Neural cell (in vitro differentiated cells): ENCODE measurements around the gene LRRK1. TPM values are rescaled to one million over a fixed set of nuclear protein-coding genes. Genes with fewer than 3 reads are reported as not detected.

Source experiments
- H2AFZ ChIP-seq: fragments of 200-600, 300-800 bp; sonication (generic), shearing (Covaris generic); 2 replicates; pipeline ENCODE4 v1.6.0; 2014; ENCODE audit warnings: low read depth, mild to moderate bottlenecking, antibody characterized with exemption, low read length, moderate library complexity
- H3F3A ChIP-seq: fragments of 200-600 bp; shearing (Covaris generic); 2 replicates; pipeline ENCODE4 v1.6.1; 2016; ENCODE audit warnings: mild to moderate bottlenecking, moderate library complexity, mixed read lengths, antibody characterized with exemption, low read length; ENCODE audit not compliant: insufficient read depth, poor library complexity, severe bottlenecking
- H3K27ac ChIP-seq: fragments of 200-600, 300-800 bp; sonication (generic), shearing (Covaris generic); 2 replicates; pipeline ENCODE4 v1.5.1; 2014; ENCODE audit warnings: mild to moderate bottlenecking, low read length, moderate library complexity
- H3K27me3 ChIP-seq: fragments of 300-800, 200-600 bp; sonication (generic), shearing (Covaris generic); 2 replicates; pipeline ENCODE4 v1.6.0; 2014; ENCODE audit warnings: mild to moderate bottlenecking, low read depth, low read length, moderate library complexity; ENCODE audit not compliant: insufficient read depth
- H3K36me3 ChIP-seq: fragments of 300-800, 200-600 bp; sonication (generic), shearing (Covaris generic); 2 replicates; pipeline ENCODE4 v1.5.1; 2014; ENCODE audit warnings: mild to moderate bottlenecking, antibody characterized with exemption, low read length, moderate library complexity; ENCODE audit not compliant: insufficient read depth
- H3K4me2 ChIP-seq: fragments of 300-800, 200-600 bp; sonication (generic), shearing (Covaris generic); 2 replicates; pipeline ENCODE4 v1.6.0; 2014; ENCODE audit warnings: mild to moderate bottlenecking, low read length
- H3K4me3 ChIP-seq: fragments of 300-800, 200-600 bp; sonication (generic), shearing (Covaris generic); 2 replicates; pipeline ENCODE4 v1.5.1; 2014; ENCODE audit warnings: mild to moderate bottlenecking, low read length, moderate library complexity
- H3K79me2 ChIP-seq: fragments of 200-600 bp; shearing (Covaris generic); replicated peaks from 2 replicates; pipeline ENCODE4 v1.6.0; 2014; ENCODE audit warnings: mild to moderate bottlenecking, low read length, moderate library complexity; ENCODE audit not compliant: insufficient read depth
- H3K9ac ChIP-seq: fragments of 300-800, 200-600 bp; sonication (generic), shearing (Covaris generic); 2 replicates; pipeline ENCODE4 v1.6.1; 2016; ENCODE audit warnings: mild to moderate bottlenecking, low read length, mixed read lengths
- H3K9me2 ChIP-seq: fragments of 200-600 bp; shearing (Covaris generic); 2 replicates; pipeline ENCODE4 v1.6.1; 2016; ENCODE audit warnings: mild to moderate bottlenecking, low read length, mixed read lengths; ENCODE audit not compliant: insufficient read depth
- H3K9me3 ChIP-seq: fragments of 200-600, 300-800 bp; sonication (generic), shearing (Covaris generic); 2 replicates; pipeline ENCODE4 v1.6.1; 2016; ENCODE audit warnings: mild to moderate bottlenecking, mixed run types, low read length, moderate library complexity, mixed read lengths
- H4K20me1 ChIP-seq: fragments of 200-600 bp; shearing (Covaris generic); 2 replicates; pipeline ENCODE4 v1.6.1; 2016; ENCODE audit warnings: mild to moderate bottlenecking, mixed run types; ENCODE audit not compliant: insufficient read depth
- EP300 ChIP-seq: fragments of 450-650 bp; conservative IDR thresholded peaks from 2 replicates; pipeline ENCODE4 v1.6.1; 2014; ENCODE audit warnings: antibody characterized with exemption, mild to moderate bottlenecking, moderate library complexity; ENCODE audit not compliant: poor library complexity, severe bottlenecking
- EZH2 ChIP-seq: fragments of 200-600, 300-800 bp; shearing (Covaris generic), sonication (generic); IDR thresholded peaks from 2 replicates; pipeline ENCODE4 v1.6.1; 2014; ENCODE audit warnings: antibody characterized with exemption, low read length, borderline replicate concordance, mild to moderate bottlenecking; ENCODE audit not compliant: insufficient read depth, poor library complexity, severe bottlenecking
- MXI1 ChIP-seq: fragments of 450-650 bp; conservative IDR thresholded peaks from 2 replicates; pipeline ENCODE4 v1.6.1; 2014; ENCODE audit warnings: antibody characterized with exemption, mild to moderate bottlenecking; ENCODE audit not compliant: poor library complexity, severe bottlenecking
- POLR2AphosphoS5 ChIP-seq: IDR thresholded peaks from 2 replicates; pipeline ENCODE4 v1.6.1; 2012
- RAD21 ChIP-seq: fragments of 450-650 bp; conservative IDR thresholded peaks from 2 replicates; pipeline ENCODE4 v1.6.1; 2014; ENCODE audit warnings: antibody characterized with exemption, mild to moderate bottlenecking, moderate library complexity
- SMC3 ChIP-seq: fragments of 450-650 bp; conservative IDR thresholded peaks from 2 replicates; pipeline ENCODE4 v1.6.1; 2014; ENCODE audit warnings: antibody characterized with exemption, mild to moderate bottlenecking, moderate library complexity; ENCODE audit not compliant: poor library complexity
- TAF1 ChIP-seq: IDR thresholded peaks from 2 replicates; pipeline ENCODE4 v1.6.1; 2012; ENCODE audit warnings: low read depth
- polyA plus RNA-seq: library from polyadenylated mRNA; depleted of rRNA; stranded (reverse); fragments of >200 nt; gene quantifications from 2 replicates; pipeline ENCODE4 v1.2.3, GENCODE V29; 2014
- TF ChIP-seq, protein P1 (sequence below): fragments of 450-650 bp; IDR thresholded peaks from 2 replicates; pipeline ENCODE4 v1.5.1; 2014; ENCODE audit warnings: antibody characterized with exemption, mild to moderate bottlenecking, moderate library complexity; ENCODE audit not compliant: poor library complexity, severe bottlenecking
- TF ChIP-seq, protein P2 (sequence below): IDR thresholded peaks from 2 replicates; pipeline ENCODE4 v1.6.1; 2012; ENCODE audit warnings: borderline replicate concordance

The LRRK1 gene
- polyA plus RNA-seq, 1 donor from 2014 or later: 0.06 TPM

DNA sequence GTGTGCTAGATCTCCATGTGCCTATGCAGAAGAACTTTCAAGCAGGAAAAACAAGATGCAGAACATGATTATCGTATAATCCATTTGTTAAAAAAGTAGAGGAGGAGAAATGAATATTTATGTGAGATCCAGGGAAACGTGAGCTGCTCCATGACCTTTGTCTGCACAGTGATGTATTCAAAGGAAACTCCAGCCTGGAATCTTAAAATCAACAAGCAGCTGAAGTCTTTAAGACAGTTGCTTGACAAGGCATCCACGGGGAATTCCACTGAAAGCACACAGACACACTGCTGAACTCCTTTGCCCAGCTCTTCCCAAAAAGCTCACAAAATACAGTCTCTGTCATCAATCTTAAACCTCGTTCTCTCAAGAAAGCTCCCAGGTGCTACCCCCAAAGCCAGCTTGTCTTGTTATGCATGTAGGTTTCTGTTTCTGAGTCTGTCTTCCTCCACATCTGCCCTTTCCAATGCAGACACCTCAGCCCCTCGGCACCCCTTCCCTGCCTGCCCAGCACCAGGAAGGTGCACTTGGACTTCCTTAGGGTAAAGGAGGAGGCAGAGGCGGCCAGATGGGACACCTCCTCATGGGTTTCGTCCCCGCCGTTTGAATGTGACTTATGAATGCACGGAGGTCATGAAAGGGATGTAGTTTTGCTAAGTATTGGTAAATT lies 28.7 kb downstream of the LRRK1 start:
- H2AFZ ChIP-seq: no peak overlapping the region
- H3K36me3 ChIP-seq: no peaks in the 10 kb centered on the region
- H4K20me1 ChIP-seq: no peaks in the 10 kb centered on the region
- no peaks in the 10 kb centered on the region for H3K79me2 ChIP-seq
- no peaks in the 10 kb centered on the region for H3K9me3 ChIP-seq
- H3K9me2 ChIP-seq: no peaks in the 10 kb centered on the region
- H3K27me3 ChIP-seq: no peaks in the 10 kb centered on the region
- no peak for TF ChIP-seq SMC3
- no peak overlapping the region for H3K9ac ChIP-seq
- no peaks in the 10 kb centered on the region for H3F3A ChIP-seq
- no peak overlapping the region for H3K4me3 ChIP-seq
- no peak overlapping the region for H3K27ac ChIP-seq
- no peak overlapping the region for H3K4me2 ChIP-seq

DNA sequence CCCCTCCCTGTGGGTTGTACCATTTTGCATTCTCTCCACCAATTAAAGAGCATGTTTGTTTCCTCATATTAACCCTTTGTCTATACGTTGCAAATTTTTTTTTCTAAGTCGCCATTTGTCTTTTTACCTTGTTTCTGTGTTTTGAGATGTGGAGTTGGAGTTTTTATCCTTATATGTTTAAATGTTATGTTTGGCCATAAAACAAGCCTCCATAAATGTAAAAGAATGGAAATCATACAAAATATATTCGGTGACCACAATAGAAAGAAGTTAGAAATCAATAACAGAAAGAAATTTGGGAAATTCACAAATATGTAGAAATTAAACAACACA lies 29.2 kb downstream of the LRRK1 start:
- H3K27ac ChIP-seq: no peak overlapping the region
- H3K36me3 ChIP-seq: no peaks in the 10 kb centered on the region
- no peaks in the 10 kb centered on the region for H3K79me2 ChIP-seq
- no peaks in the 10 kb centered on the region for H3K9me2 ChIP-seq
- no peaks in the 10 kb centered on the region for H3K9me3 ChIP-seq
- no peaks in the 10 kb centered on the region for H3K27me3 ChIP-seq
- no peak overlapping the region for H3K4me3 ChIP-seq
- no peak overlapping the region for H3K4me2 ChIP-seq
- no peak for TF ChIP-seq RAD21
- TF ChIP-seq, protein P1, sequence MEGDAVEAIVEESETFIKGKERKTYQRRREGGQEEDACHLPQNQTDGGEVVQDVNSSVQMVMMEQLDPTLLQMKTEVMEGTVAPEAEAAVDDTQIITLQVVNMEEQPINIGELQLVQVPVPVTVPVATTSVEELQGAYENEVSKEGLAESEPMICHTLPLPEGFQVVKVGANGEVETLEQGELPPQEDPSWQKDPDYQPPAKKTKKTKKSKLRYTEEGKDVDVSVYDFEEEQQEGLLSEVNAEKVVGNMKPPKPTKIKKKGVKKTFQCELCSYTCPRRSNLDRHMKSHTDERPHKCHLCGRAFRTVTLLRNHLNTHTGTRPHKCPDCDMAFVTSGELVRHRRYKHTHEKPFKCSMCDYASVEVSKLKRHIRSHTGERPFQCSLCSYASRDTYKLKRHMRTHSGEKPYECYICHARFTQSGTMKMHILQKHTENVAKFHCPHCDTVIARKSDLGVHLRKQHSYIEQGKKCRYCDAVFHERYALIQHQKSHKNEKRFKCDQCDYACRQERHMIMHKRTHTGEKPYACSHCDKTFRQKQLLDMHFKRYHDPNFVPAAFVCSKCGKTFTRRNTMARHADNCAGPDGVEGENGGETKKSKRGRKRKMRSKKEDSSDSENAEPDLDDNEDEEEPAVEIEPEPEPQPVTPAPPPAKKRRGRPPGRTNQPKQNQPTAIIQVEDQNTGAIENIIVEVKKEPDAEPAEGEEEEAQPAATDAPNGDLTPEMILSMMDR: no peak
- TF ChIP-seq TAF1: no peak
- no peak for TF ChIP-seq POLR2AphosphoS5
- no peak for TF ChIP-seq EP300
- TF ChIP-seq SMC3: no peak
- TF ChIP-seq, protein P2, sequence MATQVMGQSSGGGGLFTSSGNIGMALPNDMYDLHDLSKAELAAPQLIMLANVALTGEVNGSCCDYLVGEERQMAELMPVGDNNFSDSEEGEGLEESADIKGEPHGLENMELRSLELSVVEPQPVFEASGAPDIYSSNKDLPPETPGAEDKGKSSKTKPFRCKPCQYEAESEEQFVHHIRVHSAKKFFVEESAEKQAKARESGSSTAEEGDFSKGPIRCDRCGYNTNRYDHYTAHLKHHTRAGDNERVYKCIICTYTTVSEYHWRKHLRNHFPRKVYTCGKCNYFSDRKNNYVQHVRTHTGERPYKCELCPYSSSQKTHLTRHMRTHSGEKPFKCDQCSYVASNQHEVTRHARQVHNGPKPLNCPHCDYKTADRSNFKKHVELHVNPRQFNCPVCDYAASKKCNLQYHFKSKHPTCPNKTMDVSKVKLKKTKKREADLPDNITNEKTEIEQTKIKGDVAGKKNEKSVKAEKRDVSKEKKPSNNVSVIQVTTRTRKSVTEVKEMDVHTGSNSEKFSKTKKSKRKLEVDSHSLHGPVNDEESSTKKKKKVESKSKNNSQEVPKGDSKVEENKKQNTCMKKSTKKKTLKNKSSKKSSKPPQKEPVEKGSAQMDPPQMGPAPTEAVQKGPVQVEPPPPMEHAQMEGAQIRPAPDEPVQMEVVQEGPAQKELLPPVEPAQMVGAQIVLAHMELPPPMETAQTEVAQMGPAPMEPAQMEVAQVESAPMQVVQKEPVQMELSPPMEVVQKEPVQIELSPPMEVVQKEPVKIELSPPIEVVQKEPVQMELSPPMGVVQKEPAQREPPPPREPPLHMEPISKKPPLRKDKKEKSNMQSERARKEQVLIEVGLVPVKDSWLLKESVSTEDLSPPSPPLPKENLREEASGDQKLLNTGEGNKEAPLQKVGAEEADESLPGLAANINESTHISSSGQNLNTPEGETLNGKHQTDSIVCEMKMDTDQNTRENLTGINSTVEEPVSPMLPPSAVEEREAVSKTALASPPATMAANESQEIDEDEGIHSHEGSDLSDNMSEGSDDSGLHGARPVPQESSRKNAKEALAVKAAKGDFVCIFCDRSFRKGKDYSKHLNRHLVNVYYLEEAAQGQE: no peak
- no peak for TF ChIP-seq MXI1
- no peak for TF ChIP-seq EZH2
- no peak overlapping the region for H3K9ac ChIP-seq
- no peaks in the 10 kb centered on the region for H3F3A ChIP-seq
- H2AFZ ChIP-seq: no peak overlapping the region
- no peaks in the 10 kb centered on the region for H4K20me1 ChIP-seq

DNA sequence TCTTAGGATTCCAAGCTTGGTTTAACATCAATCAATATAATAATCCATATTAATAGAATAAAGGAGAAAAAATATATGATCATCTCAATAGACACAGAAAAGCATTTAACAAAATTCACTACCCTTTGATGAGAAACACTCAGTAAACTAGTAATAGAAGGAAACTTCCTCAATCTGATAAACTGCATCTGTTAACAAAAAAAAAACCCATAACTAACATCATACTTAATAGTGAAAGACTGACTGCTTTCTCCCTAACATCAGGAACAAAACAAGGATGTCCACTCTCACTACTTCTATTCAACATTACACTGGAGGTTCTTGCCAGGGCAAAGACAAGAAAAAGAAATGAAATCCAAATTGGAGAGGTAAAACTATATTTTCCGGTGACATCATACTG lies 30.5 kb downstream of the LRRK1 start:
- TF ChIP-seq, protein P2: no peak
- TF ChIP-seq SMC3 (no peak), RAD21 (no peak), TAF1 (no peak), EZH2 (no peak), POLR2AphosphoS5 (no peak), MXI1 (no peak), EP300 (no peak)
- TF ChIP-seq, protein P1: no peak
- Histone ChIP-seq H2AFZ (no peak overlapping the region), H3K27me3 (no peaks in the 10 kb centered on the region), H3K36me3 (no peaks in the 10 kb centered on the region), H3K9me2 (no peaks in the 10 kb centered on the region), H3F3A (no peaks in the 10 kb centered on the region), H3K9ac (no peak overlapping the region), H3K4me2 (no peak overlapping the region), H3K4me3 (no peak overlapping the region), H3K27ac (no peak overlapping the region), H3K9me3 (no peaks in the 10 kb centered on the region), H4K20me1 (no peaks in the 10 kb centered on the region), H3K79me2 (no peaks in the 10 kb centered on the region)
